Measurements from ENCODE around the gene TRIM44.

Gene TRIM44

GRCh38 chr11:35820614-35821013, 158.0 kb downstream of the TRIM44 start:
- no peak overlapping the region for H3K9ac ChIP-seq (ENCODE audit: low read length)
- H3K9me2 ChIP-seq (ENCODE audit: low read depth, low read length), result no peaks in the 10 kb centered on the region
- H3K27me3 ChIP-seq (ENCODE audit: insufficient read depth, low read length), result no peaks in the 10 kb centered on the region
- no peak overlapping the region for H3K4me3 ChIP-seq (ENCODE audit: low read depth, low read length, poor library complexity, severe bottlenecking)
- no peak overlapping the region for H3K4me2 ChIP-seq (ENCODE audit: low read length)
- no peaks in the 10 kb centered on the region for H3F3A ChIP-seq (ENCODE audit: insufficient read depth, low read length)
- no peaks in the 10 kb centered on the region for H3K36me3 ChIP-seq (ENCODE audit: insufficient read depth, low read length)
- no peaks in the 10 kb centered on the region for H3K4me1 ChIP-seq (ENCODE audit: insufficient read depth, low read length, severe bottlenecking)
- no peaks in the 10 kb centered on the region for H4K20me1 ChIP-seq (ENCODE audit: insufficient read depth, low read length)
- TF ChIP-seq EZH2 (IDR thresholded peaks at IDR 0.05; ENCODE audit: borderline replicate concordance, low read length), result no peak
- TF ChIP-seq, protein P1, sequence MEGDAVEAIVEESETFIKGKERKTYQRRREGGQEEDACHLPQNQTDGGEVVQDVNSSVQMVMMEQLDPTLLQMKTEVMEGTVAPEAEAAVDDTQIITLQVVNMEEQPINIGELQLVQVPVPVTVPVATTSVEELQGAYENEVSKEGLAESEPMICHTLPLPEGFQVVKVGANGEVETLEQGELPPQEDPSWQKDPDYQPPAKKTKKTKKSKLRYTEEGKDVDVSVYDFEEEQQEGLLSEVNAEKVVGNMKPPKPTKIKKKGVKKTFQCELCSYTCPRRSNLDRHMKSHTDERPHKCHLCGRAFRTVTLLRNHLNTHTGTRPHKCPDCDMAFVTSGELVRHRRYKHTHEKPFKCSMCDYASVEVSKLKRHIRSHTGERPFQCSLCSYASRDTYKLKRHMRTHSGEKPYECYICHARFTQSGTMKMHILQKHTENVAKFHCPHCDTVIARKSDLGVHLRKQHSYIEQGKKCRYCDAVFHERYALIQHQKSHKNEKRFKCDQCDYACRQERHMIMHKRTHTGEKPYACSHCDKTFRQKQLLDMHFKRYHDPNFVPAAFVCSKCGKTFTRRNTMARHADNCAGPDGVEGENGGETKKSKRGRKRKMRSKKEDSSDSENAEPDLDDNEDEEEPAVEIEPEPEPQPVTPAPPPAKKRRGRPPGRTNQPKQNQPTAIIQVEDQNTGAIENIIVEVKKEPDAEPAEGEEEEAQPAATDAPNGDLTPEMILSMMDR (IDR thresholded peaks at IDR 0.05; ENCODE audit: low read length), result no peak
- H3K27ac ChIP-seq (ENCODE audit: low read depth, low read length, poor library complexity, severe bottlenecking), result no peak overlapping the region
- H3K79me2 ChIP-seq (ENCODE audit: insufficient read depth, low read length), result no peaks in the 10 kb centered on the region
- H3K9me3 ChIP-seq (ENCODE audit: low read length), result no peaks in the 10 kb centered on the region
- H2AFZ ChIP-seq (ENCODE audit: low read length), result no peak overlapping the region

GRCh38 chr11:35822815-35823495, 160.4 kb downstream of the TRIM44 start:
- no peak overlapping the region for H3K4me2 ChIP-seq (ENCODE audit: low read length)
- no peak for TF ChIP-seq EZH2 (IDR thresholded peaks at IDR 0.05; ENCODE audit: borderline replicate concordance, low read length)
- TF ChIP-seq, protein P1 (IDR thresholded peaks at IDR 0.05; ENCODE audit: low read length), result no peak

GRCh38 chr11:35823742-35824298, 161.2 kb downstream of the TRIM44 start:
- no peaks in the 10 kb centered on the region for H3K27me3 ChIP-seq (ENCODE audit: insufficient read depth, low read length)
- no peaks in the 10 kb centered on the region for H3K79me2 ChIP-seq (ENCODE audit: insufficient read depth, low read length)
- no peaks in the 10 kb centered on the region for H3F3A ChIP-seq (ENCODE audit: insufficient read depth, low read length)
- no peaks in the 10 kb centered on the region for H3K9me3 ChIP-seq (ENCODE audit: low read length)
- no peaks in the 10 kb centered on the region for H3K9me2 ChIP-seq (ENCODE audit: low read depth, low read length)
- H3K4me2 ChIP-seq (ENCODE audit: low read length), result no peak overlapping the region
- H3K27ac ChIP-seq (ENCODE audit: low read depth, low read length, poor library complexity, severe bottlenecking), result no peak overlapping the region
- H3K36me3 ChIP-seq (ENCODE audit: insufficient read depth, low read length), result no peaks in the 10 kb centered on the region
- no peak overlapping the region for H2AFZ ChIP-seq (ENCODE audit: low read length)
- no peaks in the 10 kb centered on the region for H3K4me1 ChIP-seq (ENCODE audit: insufficient read depth, low read length, severe bottlenecking)
- H4K20me1 ChIP-seq (ENCODE audit: insufficient read depth, low read length), result no peaks in the 10 kb centered on the region
- TF ChIP-seq, protein P1 (IDR thresholded peaks at IDR 0.05; ENCODE audit: low read length), result no peak
- TF ChIP-seq EZH2 (IDR thresholded peaks at IDR 0.05; ENCODE audit: borderline replicate concordance, low read length), result no peak
- H3K9ac ChIP-seq (ENCODE audit: low read length), result no peak overlapping the region
- H3K4me3 ChIP-seq (ENCODE audit: low read depth, low read length, poor library complexity, severe bottlenecking), result no peak overlapping the region

More at GRCh38 chr11:35822815-35823495, 160.4 kb downstream of the TRIM44 start:
- Histone ChIP-seq H3K27me3 (ENCODE audit: insufficient read depth, low read length) (no peaks in the 10 kb centered on the region), H3K4me3 (ENCODE audit: low read depth, low read length, poor library complexity, severe bottlenecking) (no peak overlapping the region), H3K9me2 (ENCODE audit: low read depth, low read length) (no peaks in the 10 kb centered on the region), H3K79me2 (ENCODE audit: insufficient read depth, low read length) (no peaks in the 10 kb centered on the region), H4K20me1 (ENCODE audit: insufficient read depth, low read length) (no peaks in the 10 kb centered on the region), H3K4me1 (ENCODE audit: insufficient read depth, low read length, severe bottlenecking) (no peaks in the 10 kb centered on the region), H2AFZ (ENCODE audit: low read length) (no peak overlapping the region), H3F3A (ENCODE audit: insufficient read depth, low read length) (no peaks in the 10 kb centered on the region), H3K9ac (ENCODE audit: low read length) (no peak overlapping the region), H3K9me3 (ENCODE audit: low read length) (no peaks in the 10 kb centered on the region), H3K27ac (ENCODE audit: low read depth, low read length, poor library complexity, severe bottlenecking) (no peak overlapping the region), H3K36me3 (ENCODE audit: insufficient read depth, low read length) (no peaks in the 10 kb centered on the region)

All from OCI-LY1 (cell line).